Caki2 (cell line): ENCODE data around the gene ZNF366. TPM values are rescaled to one million over a fixed set of nuclear protein-coding genes. Genes with fewer than 3 reads are reported as not detected.

Source experiments
- DNase-seq: peaks from one replicate; pipeline ENCODE4 v3.0.0-alpha.2; 2015; ENCODE audit warnings: low read depth
- in situ Hi-C: cut with HindIII; loops from 2 replicates; pipeline ENCODE4 v1.10.0; 2016; ENCODE audit warnings: low sequenced_read_pairs, low pct_unique_long_range_greater_than_20kb, mixed read lengths
- total RNA-seq: library from RNA; depleted of rRNA; stranded (reverse); fragments of >200 nt; shearing (Covaris generic); gene quantifications from 2 replicates; pipeline ENCODE4 v1.2.3, GENCODE V29; 2014; ENCODE audit warnings: low replicate concordance

Gene ZNF366
- total RNA-seq, 1 experiment from 2014 or later: not detected

- in situ Hi-C loops: no loop called here
- peak; percentile 16 for DNase-seq
Observed at GRCh38 chr5:72523960-72524582, 16.9 kb upstream of the ZNF366 start.

GRCh38 chr5:72522607-72523006 is 15.4 kb upstream of the ZNF366 start:
- in situ Hi-C loops: no loop called here
- DNase-seq: no peak

DNA sequence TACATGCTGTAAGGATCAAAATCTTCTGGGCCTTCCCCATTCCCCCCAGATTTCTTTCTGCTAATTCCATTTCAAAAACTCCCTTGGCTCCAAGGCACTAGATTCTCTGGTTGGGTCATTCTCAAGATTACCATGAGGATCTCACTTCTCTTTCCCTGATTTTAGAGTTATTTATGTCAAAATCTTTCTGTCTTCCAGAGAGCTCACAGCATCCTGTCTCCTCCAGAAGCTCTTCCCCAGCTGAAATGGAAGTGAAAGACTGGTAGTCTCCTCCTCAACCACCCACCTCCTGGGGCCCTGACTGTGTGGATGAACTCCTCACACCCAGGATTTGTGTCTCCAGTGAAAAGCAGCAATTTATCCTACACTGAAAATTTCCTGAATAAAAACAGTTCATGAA is 11.9 kb upstream of the ZNF366 start:
- no peak for DNase-seq
- in situ Hi-C loops: no loop called here

- no peak for DNase-seq
- in situ Hi-C loops: no loop called here
Observed at GRCh38 chr5:72518001-72518683, 10.9 kb upstream of the ZNF366 start.

GRCh38 chr5:72516916-72517315 is 9.7 kb upstream of the ZNF366 start:
- in situ Hi-C loops: no loop called here

DNA sequence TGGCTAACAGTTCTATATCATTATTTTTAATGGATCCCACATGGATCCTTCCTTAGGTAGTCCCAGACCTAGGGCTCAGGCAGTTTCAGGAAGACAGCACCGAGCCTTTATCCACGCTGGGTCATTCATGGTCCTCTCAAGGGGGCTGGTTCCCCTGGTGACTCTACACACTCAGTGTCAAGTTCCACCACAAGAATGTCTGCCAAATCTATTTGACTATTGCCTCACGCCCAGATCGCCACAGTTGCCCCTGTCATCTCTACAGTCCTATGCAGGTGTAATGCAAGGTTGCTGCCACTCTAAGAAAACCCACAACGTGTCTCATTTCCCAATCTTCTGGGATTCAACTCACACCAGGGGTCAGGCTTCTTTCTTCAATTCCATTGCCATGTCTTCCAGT is 8.0 kb upstream of the ZNF366 start:
- DNase-seq: no peak
- in situ Hi-C loops: no loop called here

More at GRCh38 chr5:72516916-72517315, 9.7 kb upstream of the ZNF366 start:
- DNase-seq: no peak

GRCh38 chr5:72512593-72512860 is 5.3 kb upstream of the ZNF366 start:
- in situ Hi-C loops: no loop called here
- no peak for DNase-seq

DNA sequence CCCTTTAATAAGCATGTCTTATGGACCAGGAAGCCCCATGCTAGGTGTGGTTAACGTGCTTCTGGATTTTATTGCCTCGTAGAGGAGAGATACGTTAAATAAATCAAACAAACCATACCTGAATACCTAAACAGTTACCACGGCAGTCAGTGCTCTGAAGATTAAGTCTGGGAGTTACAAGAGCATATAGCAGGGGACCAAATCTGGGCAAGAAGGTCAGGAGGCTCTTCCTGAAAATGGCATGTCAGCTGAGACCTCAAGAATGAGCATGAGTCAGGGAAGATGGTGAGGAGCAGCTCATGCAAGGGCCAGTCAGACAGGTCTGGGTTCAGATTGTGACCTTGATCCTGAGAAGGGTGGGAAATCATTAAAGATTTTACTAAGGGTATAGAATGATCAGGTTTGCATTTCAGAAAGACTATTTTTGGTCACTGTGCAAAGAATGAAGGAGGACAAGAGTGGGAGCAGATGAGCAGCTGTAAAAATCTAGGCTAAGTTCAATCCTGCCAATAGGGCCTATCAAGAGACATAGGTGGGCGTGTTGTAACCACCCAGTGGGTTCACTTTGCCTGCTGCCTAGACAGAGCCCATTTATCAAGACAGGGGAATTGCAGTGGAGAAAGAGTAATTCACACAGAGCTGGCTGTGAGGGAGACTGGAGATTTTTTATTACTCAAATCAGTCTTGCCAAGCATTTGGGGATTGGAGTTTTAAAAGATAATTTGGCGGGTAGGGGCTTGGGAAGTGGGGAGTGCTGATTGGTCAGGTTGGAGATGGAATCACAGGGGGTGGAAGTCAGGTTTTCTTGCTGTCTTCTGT is 4.8 kb upstream of the ZNF366 start:
- DNase-seq: no peak
- in situ Hi-C loops: no loop called here

DNA sequence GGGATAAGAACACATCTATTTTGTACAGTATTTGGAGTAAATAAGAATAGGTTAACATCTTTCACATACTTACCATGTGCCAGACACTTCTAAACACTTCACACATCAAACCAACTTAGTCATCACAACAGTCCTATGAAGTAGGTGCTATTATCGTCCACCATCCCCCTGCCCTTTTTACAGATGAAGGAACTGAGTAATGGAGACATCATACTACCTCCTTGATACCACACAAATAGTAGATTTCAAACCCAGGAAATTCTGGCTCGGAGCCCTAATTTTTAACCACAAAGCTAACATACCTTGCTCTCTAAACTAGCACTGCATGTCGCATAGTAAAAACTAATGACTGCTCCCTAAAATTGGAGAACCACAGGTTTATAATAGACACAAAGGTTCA is 4.2 kb upstream of the ZNF366 start:
- DNase-seq: no peak
- in situ Hi-C loops: no loop called here

- no peak for DNase-seq
- in situ Hi-C loops: no loop called here
Observed at GRCh38 chr5:72510610-72511181, 3.5 kb upstream of the ZNF366 start.

GRCh38 chr5:72509401-72509800 is 2.2 kb upstream of the ZNF366 start:
- in situ Hi-C loops: no loop called here
- no peak for DNase-seq

GRCh38 chr5:72508241-72509170 is 1.3 kb upstream of the ZNF366 start:
- in situ Hi-C loops: no loop called here
- no peak for DNase-seq

DNA sequence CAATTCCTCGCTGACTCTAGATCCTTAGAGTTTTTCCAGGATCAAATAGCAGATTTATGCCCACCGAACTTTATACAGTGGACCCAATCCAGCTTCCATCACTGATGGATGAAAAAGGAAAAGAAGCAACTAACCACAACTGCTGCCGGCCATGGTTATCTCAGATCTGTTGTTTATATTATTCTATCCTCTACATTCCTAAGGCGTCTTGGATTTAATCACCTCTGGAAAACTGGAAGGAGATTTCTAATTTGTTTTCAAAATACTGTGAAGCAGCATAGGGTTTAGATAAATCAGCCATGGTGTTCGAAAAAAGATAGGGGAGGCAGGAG is 663 bp upstream of the ZNF366 start:
- in situ Hi-C loops: no loop called here
- no peak for DNase-seq

- DNase-seq: no peak
- in situ Hi-C loops: no loop called here
Observed at GRCh38 chr5:72506158-72506549, 1.1 kb downstream of the ZNF366 start.

DNA sequence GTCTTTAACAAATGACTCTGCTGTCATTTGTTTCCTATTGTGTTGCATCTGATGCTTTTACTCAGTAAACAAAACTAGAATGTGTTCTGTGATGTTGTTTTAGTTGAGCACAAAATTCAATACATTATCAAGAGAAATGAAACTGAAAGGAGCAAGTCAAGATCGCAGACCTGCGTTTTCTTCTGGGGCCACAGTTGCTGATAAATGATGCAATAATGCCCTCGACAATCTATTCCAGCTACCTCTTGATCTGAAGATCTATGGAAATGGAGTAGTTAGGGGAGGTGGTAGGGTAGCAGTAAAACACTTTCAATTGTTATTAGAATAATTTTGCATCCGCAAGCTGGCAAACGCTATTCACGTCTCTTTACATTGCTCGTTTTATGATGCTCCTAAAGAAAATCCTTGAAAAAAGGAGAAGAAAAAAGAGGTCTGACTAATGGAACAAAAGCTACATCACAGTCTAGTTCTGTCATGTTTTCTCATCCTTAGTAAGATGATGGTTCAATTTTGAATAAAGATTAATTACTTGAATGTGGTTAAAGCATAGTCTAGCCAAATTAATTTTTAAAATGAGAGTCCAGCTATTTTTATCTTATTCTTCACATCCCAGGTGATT is 1.6 kb downstream of the ZNF366 start:
- in situ Hi-C loops: no loop called here

DNA sequence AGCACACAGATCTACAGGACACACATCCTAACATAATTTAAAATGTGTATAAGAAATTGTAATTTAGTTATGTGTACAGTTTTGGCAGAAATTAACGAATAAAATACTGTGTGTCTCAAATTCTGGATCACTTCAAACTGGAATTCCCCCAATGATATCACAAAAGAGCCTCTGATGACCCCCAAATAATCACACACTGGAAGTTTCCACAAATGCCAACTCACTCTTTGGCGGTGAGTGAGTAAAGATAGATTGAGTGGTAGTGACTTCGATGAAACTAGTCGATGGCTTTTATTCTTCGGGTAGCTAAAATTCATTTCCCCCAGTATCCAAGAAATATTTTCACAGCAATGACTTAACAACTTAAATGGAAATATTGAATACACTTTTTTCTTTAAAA is 2.2 kb downstream of the ZNF366 start:
- in situ Hi-C loops: no loop called here
- no peak for DNase-seq

More for the DNA sequence above, 1.6 kb downstream of the ZNF366 start:
- no peak for DNase-seq

DNA sequence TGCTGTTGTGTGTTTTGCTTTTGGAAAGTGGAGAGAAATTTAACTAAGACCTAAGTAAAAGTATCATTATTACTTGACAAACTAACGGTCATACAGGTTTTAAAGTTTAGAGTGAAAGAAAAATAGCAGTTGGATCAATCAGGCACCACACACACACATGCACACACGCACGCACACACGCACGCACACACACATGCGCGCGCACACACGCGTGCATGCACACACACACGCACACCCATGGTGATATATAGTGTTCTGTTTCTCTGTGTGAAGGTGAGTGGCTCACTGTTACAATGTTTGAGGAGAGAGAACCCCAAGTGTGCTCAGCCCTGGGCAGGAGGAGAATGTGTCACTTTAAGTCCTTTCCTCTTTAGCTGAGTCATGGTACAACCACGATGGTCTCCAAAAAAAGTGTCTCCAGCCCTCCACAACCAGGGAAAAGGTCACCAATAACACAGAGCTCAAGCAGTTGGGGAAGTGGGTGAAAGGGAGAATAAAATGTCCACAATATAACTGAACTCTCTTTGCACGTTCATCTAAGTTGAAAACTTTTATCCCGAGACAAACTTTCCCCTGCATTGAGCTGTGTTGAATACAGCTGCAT is 3.2 kb downstream of the ZNF366 start:
- peak; percentile 16 for DNase-seq
- in situ Hi-C loops: no loop called here

DNA sequence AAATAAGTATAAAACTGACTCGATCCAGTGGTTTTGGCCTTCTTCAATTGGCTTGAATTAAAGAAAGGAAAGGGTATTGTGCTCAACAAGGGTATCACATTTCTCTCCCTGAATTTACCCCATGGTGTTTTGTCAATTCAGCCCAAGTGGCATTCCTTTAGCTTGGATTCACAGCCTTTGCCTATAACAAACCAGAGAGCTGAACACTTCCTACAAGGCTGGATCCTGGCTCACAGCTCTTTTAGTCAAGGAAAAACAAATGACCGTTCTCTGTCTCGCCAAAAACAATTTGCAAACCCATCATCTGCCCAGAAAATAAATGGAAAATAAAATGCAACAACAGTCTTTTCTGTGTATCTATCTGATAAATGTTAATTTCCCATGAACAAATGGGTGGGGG is 5.7 kb downstream of the ZNF366 start:
- in situ Hi-C loops: no loop called here
- no peak for DNase-seq
